Mesothelial cell of epicardium (in vitro differentiated cells): ENCODE data around the gene GP1BA. TPM values are rescaled to one million over a fixed set of nuclear protein-coding genes. Genes with fewer than 3 reads are reported as not detected.

Source experiments
- DNase-seq, 2 experiments: peaks; one replicate each; pipeline ENCODE4 v3.0.0; 2021; ENCODE audit warnings: low spot score in 2 of 2; ENCODE audit not compliant: unreplicated experiment in 2 of 2
- H3K27ac Mint-ChIP-seq: 2 replicates; pipeline ENCODE4 v1.8.0; 2021; ENCODE audit warnings: mixed read lengths
- H3K27me3 Mint-ChIP-seq: 2 replicates; pipeline ENCODE4 v1.8.0; 2021; ENCODE audit warnings: low read depth, mixed read lengths
- H3K36me3 Mint-ChIP-seq: 2 replicates; pipeline ENCODE4 v1.8.0; 2021; ENCODE audit warnings: mixed read lengths
- H3K4me1 Mint-ChIP-seq: 2 replicates; pipeline ENCODE4 v1.8.0; 2021; ENCODE audit warnings: mixed read lengths
- H3K4me3 Mint-ChIP-seq: 2 replicates; pipeline ENCODE4 v1.8.0; 2021; ENCODE audit warnings: mild to moderate bottlenecking, moderate library complexity, mixed read lengths
- H3K9me3 Mint-ChIP-seq: 2 replicates; pipeline ENCODE4 v1.8.0; 2021; ENCODE audit warnings: mixed read lengths
- total RNA-seq: library from RNA; stranded (reverse); gene quantifications from 3 replicates; pipeline ENCODE4 v1.2.1, GENCODE V29; 2021
- TF ChIP-seq, protein P1 (sequence below): fragments of 200-600 bp; sonication (generic); IDR thresholded peaks from one replicate; pipeline ENCODE4 v1.5.0; 2021; ENCODE audit warnings: antibody characterized with exemption; ENCODE audit not compliant: unreplicated experiment

The GP1BA gene
- total RNA-seq, 1 donor from 2014 or later, result not detected

DNA sequence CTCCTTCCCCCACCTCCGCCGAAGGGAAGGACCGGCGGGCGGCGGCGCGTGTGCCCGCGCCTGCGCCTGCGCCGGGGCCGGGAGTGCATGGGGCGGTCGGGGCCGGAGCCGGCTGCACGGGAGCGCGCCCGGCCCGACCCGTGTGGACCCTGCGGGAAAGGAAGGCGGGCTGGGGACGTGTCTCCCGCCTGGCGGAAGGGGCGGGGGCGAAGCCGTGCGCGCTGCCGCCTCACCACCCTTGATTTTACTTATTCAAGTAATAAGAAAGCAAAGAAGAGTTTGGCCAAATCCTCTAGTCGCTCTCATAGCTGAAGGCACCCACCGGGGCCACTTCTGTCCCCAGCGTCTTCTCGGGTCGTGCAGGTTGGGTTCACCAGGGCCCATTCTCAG is 16.8 kb downstream of the GP1BA start:
- TF ChIP-seq, protein P1, sequence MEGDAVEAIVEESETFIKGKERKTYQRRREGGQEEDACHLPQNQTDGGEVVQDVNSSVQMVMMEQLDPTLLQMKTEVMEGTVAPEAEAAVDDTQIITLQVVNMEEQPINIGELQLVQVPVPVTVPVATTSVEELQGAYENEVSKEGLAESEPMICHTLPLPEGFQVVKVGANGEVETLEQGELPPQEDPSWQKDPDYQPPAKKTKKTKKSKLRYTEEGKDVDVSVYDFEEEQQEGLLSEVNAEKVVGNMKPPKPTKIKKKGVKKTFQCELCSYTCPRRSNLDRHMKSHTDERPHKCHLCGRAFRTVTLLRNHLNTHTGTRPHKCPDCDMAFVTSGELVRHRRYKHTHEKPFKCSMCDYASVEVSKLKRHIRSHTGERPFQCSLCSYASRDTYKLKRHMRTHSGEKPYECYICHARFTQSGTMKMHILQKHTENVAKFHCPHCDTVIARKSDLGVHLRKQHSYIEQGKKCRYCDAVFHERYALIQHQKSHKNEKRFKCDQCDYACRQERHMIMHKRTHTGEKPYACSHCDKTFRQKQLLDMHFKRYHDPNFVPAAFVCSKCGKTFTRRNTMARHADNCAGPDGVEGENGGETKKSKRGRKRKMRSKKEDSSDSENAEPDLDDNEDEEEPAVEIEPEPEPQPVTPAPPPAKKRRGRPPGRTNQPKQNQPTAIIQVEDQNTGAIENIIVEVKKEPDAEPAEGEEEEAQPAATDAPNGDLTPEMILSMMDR, result no peak
- no peaks in the 10 kb centered on the region for H3K9me3 Mint-ChIP-seq
- no peaks in the 10 kb centered on the region for H3K27me3 Mint-ChIP-seq
- peaks cover 8% of the 10 kb centered on the region for H3K36me3 Mint-ChIP-seq
- H3K4me3 Mint-ChIP-seq, result peak overlapping the region; percentile 93
- H3K27ac Mint-ChIP-seq, result peak overlapping the region; percentile 99
- DNase-seq, result peak; percentile 66 to 82
- peaks cover 40% of the 10 kb centered on the region for H3K4me1 Mint-ChIP-seq

DNA sequence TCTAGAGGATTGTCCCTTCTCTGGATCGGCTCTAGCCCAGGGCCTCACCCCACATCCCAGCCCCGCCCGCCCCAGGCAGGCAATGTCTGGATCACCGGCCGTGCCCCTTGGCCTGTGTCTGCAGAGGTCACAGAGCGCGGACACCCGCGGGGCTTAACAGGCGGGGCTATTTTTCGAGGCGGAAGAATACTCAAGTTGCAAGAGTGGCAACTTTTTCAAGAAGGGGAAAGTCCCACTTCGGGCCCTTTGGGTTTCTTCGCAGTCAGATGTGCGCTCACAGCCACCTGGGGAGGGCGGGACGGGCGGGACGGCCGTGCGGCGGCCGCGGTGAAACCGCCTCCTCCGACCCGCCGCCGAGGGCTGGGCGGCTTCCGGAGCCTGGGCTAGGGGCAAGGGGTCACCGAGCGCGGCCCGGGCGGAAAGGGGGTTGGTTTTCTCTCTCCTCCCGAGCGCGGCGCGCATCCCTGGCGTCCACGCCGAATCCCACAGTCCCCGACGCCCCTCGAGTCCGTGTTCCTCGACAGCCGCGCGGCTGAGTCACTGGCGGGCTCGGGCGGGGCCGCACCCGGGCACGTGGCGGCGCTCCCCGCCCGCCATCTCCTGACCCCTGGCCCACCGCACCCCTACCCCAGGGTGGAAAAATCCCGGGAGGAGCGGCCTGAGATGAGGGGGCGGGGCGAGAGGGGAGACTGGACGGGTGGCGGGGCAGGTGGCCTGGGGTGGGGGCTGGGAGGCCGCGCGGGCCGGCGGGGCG is 17.4 kb downstream of the GP1BA start:
- peak; percentile 40 to 64 for DNase-seq
- H3K4me1 Mint-ChIP-seq, result peaks cover 39% of the 10 kb centered on the region
- peaks cover 8% of the 10 kb centered on the region for H3K36me3 Mint-ChIP-seq
- H3K9me3 Mint-ChIP-seq, result no peaks in the 10 kb centered on the region
- H3K27ac Mint-ChIP-seq, result peak overlapping the region; percentile 86
- H3K27me3 Mint-ChIP-seq, result no peaks in the 10 kb centered on the region
- TF ChIP-seq, protein P1, result no peak
- H3K4me3 Mint-ChIP-seq, result peak overlapping the region; percentile 70

DNA sequence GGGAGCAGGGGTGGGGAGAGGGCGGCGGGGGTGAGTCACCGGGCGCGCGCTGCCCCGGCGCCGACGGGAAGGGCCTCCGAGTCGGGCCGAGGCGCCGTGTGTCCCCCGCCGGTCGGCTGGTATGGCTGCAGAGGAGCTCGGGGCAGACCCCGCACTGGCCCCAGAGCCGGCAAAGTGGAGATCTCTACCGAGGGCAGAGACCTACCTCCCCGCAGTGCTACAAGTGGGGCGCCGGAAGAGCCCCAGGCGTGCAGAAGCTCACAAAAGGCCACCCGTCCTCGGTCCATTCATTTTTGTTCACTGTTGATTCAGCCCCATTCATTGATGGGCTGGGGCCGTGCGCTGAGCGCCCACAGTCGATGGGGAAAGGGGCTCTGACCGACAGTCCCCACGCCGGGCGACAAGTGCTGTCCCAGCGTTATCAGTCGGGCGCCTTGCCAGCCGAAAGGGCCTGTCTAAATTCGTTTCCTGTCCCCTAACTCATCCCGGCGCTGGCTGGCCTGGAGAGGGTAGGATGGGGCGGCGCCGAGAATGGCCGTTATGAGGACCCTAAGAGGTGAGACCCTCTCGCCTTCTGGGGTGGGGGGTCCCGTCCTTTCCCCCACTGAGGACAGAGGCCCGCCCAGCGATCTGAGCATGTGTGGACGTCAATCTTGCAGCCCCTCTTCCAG is 18.1 kb downstream of the GP1BA start:
- Mint-ChIP-seq H3K9me3 (no peaks in the 10 kb centered on the region), H3K4me1 (peaks cover 37% of the 10 kb centered on the region), H3K4me3 (peak overlapping the region; percentile 73), H3K36me3 (peaks cover 5% of the 10 kb centered on the region), H3K27me3 (no peaks in the 10 kb centered on the region), H3K27ac (peak overlapping the region; percentile 90)
- TF ChIP-seq, protein P1, result no peak
- DNase-seq, result peak; percentile 41 to 65

DNA sequence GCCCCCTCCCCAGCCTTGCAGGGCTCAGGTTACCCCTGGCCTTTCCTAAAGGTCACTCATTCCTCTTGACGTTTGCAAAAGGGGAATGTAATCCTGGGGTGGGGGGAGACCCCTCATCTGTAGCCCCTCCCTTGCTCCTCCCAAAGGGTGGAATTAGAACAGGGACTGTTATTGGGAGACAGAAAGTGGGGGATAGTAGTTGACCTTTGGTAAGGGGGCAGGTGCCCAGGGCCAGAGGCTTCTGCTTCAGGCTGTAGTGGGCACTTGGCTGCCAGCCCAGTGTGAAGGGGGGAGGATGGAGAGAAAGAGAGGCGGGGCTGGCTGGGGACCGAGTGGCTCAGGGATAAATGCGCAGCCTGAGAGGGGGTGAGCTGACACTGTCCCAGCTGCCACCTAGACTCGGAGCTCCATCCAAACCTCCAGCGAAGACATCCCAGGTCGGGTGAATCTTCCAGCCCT is 18.7 kb downstream of the GP1BA start, which contains the start of gene ENO3:
Gene ENO3, plus strand, starts transcription at position 374 of the 459 bp plus-strand sequence. CDS start 711 bp downstream, outside the sequence.
- Mint-ChIP-seq H3K27ac (peak within 1 kb of the TSS; percentile 90), H3K9me3 (no peaks in the 10 kb centered on the region), H3K4me1 (peaks cover 31% of the 10 kb centered on the region), H3K27me3 (no peaks in the 10 kb centered on the region), H3K36me3 (no peaks in the 10 kb centered on the region), H3K4me3 (peak within 1 kb of the TSS; percentile 73)
- TF ChIP-seq, protein P1, result no peak
- no peak for DNase-seq

DNA sequence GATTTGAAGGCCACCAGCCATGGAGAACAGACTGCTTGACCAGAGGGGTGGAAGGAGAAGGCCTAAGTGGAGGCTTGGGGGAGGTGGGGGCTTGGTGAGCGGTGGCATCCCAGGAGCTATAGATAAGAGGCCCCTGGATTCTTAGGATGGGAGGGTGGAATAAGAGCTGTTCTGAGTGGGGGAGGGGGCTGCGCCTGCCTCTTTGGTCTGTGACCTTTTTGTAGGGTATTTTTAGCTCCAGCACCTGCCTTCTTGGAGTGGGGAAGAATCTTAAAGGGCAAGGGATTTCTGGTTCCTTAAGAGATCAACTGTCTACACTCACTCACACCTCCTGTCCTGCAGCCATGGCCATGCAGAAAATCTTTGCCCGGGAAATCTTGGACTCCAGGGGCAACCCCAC is 19.4 kb downstream of the GP1BA start:
- H3K27me3 Mint-ChIP-seq, result no peaks in the 10 kb centered on the region
- no peak for DNase-seq
- H3K9me3 Mint-ChIP-seq, result no peaks in the 10 kb centered on the region
- H3K4me3 Mint-ChIP-seq, result peak overlapping the region; percentile 73
- no peaks in the 10 kb centered on the region for H3K36me3 Mint-ChIP-seq
- H3K4me1 Mint-ChIP-seq, result peaks cover 26% of the 10 kb centered on the region
- peak overlapping the region; percentile 90 for H3K27ac Mint-ChIP-seq
- TF ChIP-seq, protein P1, result no peak
